ENCODE measurements around the gene LIN7A.

- no peak for TF ChIP-seq CTCF (IDR thresholded peaks at IDR 0.05; ENCODE audit: low read depth, low read length, poor library complexity, severe bottlenecking)
- no peak for TF ChIP-seq EZH2phosphoT487 (IDR thresholded peaks at IDR 0.05; ENCODE audit: borderline replicate concordance, low read length)
Observed at GRCh38 chr12:80862531-80862930, 75.2 kb downstream of the LIN7A start.

Measured in DOHH2 (cell line).